ENCODE measurements around the gene HDAC4.

- no peak for TF ChIP-seq EP300 (IDR thresholded peaks at IDR 0.05)
- TF ChIP-seq POLR2AphosphoS5 (IDR thresholded peaks at IDR 0.05) = no peak
Measured at GRCh38 chr2:239441261-239442078, 40.6 kb upstream of the HDAC4 start.
